ENCODE results near the gene CNTNAP2. TPM values are rescaled to one million over a fixed set of nuclear protein-coding genes. Genes with fewer than 3 reads are reported as not detected.
A peak's percentile ranks its signal among the peaks of the same experiment; 100 is the strongest.

Gene CNTNAP2
- total RNA-seq, 1 experiment from 2014 or later = 0.03 TPM

DNA sequence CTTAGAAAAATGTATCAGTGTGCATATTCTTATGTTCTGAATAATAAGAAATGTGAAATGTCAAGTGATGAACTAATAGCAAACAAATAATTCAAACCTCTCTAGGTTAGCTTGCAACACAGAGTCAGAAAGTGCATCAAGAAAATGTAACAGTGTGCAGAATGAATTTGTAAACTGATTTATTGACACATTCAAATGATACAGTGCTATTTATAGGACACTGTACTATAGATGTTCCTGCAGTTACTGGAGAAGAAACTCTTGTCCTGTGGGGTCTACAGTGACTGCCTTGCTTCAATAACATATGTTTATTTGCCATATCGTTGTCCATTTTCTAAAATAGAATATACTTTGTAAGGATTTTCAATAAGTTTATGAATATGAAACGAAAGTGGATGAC is 639.0 kb downstream of the CNTNAP2 start:
- DNase-seq (ENCODE audit: low spot score) = no peak

GRCh38 chr7:146764458-146764857 is 647.9 kb downstream of the CNTNAP2 start:
- DNase-seq (ENCODE audit: low spot score) = no peak

- no peak for DNase-seq (ENCODE audit: low spot score)
Measured at GRCh38 chr7:146768957-146769356, 652.4 kb downstream of the CNTNAP2 start.

GRCh38 chr7:146772601-146773000 is 656.0 kb downstream of the CNTNAP2 start:
- peak; percentile 44 for DNase-seq (ENCODE audit: low spot score)

DNA sequence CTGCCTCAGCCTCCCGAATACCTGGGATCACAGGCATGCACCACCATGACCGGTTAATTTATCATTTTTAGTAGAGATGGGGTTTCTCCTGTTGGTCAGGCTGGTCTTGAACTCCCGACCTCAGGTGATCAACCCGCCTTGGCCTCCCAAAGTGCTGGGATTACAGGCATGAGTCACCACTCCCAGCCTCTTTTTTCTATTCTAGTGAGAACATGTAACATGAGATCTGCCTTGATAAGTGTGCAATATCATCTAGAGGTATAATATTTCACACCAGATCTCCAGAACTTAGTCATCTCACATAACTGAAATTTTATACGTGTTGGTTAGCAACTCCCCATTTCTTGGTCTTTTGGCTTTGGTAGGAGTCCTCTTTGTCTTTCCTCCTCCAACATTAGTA is 656.9 kb downstream of the CNTNAP2 start:
- DNase-seq (ENCODE audit: low spot score) = no peak

DNA sequence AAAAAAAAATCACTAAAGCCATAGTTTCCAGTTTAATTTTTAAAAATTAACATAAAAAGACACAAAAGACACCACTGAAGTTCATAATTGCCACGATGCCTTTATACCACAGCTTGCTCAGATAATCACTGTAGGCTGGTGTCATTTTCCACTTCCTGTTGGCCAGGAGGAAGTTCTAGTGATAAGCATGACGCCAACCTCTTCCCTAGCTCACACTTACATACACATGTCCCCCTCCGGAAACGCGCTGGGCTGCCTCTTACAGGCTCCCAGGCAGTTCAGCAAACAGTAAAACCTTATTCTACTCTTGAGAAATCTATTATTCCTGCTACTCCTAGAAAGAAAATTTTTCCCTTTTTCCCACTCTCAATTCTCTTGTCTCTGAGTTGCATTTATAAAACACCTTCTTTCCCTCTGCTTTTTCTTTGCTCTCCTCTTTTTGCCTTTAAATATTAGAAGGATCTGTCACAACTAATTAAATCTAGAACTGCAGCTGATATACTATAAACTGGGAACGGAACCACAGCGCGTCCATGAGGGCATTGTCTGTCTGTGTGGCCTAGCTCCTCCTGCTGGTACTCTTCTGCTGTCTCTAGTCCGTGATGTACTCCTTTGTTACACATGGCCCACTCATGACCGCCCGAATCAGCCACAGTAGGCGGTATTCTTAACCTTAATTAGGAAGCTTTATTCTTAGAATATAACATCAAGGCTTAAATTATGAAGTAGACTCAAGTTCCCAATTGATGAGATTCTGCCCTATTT is 664.9 kb downstream of the CNTNAP2 start:
- no peak for DNase-seq (ENCODE audit: low spot score)

DNA sequence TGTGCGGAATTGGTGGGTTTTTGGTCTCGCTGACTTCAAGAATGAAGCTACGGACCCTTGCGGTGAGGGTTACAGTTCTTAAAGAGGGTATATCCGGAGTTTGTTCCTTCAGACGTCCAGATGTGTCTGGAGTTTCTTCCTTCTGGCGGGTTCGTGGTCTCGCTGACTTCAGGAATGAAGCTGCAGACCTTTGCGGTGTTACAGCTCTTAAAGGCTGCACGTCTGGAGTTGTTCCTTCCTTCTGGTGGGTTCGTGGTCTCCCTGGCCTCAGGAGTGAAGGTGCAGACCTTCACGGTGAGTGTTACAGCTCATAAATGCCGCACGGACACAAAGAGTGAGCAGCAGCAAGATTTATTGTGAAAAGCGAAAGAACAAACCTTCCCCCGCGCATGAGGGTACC is 670.7 kb downstream of the CNTNAP2 start:
- DNase-seq (ENCODE audit: low spot score) = no peak

GRCh38 chr7:146788008-146788407 is 671.4 kb downstream of the CNTNAP2 start:
- DNase-seq (ENCODE audit: low spot score) = no peak

DNA sequence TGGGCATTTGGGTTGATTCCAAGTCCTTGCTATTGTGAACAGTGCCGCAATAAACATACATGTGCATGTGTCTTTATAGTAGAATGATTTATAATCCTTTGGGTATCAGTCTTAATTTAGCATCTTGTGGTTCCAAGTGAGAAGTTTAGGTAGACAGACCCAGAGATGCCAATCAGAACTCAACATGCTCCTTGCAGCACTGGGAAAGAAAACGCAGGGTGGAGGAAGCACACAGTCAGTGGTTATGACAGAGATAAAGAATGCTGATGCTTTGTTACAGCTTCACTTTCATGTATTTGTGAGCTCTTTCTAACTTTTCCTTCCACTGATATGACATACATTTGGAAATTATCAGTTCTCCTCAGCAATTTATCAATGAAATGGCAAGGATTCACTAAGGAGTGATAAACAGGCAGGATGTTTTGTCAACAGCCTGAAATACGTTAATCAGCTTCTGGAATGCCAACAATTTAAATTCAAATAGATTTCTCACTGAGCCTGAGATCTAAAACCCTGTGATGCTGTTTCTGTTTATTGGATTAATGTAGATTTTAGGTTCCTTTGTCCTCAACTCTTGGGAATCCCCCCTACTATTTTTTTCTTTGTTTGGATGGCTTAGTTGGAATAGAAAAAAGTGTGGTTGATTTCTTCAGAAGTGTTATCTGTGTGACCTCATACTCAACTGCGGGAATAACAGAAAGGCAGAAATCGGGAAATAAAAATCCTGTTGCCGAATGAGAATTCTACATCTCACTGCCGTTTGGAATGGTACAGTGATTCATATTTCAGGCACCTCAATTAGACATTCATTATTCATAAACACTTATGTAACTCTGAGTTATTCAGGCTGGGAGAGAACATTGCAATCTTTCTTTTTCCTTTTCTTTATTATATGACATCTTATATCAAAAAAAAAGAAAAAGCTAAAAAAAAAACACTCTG is 675.0 kb downstream of the CNTNAP2 start:
- no peak for DNase-seq (ENCODE audit: low spot score)

- no peak for DNase-seq (ENCODE audit: low spot score)
Measured at GRCh38 chr7:146804620-146805019, 688.0 kb downstream of the CNTNAP2 start.

- DNase-seq (ENCODE audit: low spot score) = no peak
Measured at GRCh38 chr7:146805082-146805481, 688.5 kb downstream of the CNTNAP2 start.

- no peak for DNase-seq (ENCODE audit: low spot score)
Measured at GRCh38 chr7:146826329-146826728, 709.7 kb downstream of the CNTNAP2 start.

- DNase-seq (ENCODE audit: low spot score) = no peak
Measured at GRCh38 chr7:146830686-146831085, 714.1 kb downstream of the CNTNAP2 start.

DNA sequence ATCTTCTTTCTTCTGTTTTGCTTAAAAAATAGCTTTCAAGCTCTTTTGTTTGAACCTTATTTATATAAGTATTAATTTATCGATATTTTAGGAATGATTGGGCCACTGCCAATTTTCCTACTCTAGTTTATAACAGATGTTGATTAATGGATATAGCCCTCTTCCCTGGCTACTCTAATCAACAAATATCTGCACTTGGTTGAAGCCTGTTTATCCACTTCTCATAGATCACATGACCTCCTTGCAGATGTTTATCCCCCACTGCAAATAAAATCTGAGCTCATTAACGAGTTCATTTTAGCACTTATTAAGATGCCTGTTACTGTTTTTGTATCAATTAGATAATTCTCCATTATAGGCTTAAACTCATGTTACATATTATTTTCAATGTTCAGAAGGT is 715.3 kb downstream of the CNTNAP2 start:
- DNase-seq (ENCODE audit: low spot score) = no peak

DNA sequence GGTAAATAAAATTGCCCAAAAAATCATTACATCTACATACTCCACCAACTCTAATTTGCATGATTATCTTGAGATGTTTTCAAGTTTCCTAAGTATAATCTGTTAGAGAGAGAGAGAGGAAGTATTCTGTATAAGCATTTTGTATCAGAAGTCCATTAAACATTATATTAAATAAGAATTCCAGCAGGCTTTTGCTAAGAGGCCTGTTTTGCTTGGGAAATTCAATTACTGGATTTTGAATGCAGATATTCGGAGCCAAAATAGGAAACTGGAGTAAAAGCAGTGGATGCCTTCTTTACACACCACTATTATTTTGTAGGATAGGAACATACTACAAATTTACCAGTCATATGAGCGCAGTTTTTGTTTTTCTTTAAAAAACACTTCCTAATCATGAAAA is 727.8 kb downstream of the CNTNAP2 start:
- no peak for DNase-seq (ENCODE audit: low spot score)

DNA sequence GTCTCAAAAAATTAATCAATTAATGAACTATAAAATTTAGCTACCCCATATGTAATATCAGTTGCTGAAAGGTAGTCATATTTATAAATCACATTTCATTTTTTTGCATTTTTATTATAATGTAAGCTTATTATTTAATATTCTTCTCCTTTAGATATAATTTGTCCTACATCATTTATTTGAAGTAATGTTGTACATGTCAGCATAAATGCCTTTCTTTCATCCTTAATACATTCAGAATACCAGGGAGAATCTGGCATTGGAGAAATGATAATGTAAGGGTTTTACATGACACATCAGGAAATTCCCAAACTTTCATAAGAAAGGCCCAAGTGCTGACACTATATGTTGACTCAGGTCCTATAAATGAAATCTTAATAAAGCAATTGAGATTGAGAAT is 742.1 kb downstream of the CNTNAP2 start:
- DNase-seq (ENCODE audit: low spot score) = no peak

DNA sequence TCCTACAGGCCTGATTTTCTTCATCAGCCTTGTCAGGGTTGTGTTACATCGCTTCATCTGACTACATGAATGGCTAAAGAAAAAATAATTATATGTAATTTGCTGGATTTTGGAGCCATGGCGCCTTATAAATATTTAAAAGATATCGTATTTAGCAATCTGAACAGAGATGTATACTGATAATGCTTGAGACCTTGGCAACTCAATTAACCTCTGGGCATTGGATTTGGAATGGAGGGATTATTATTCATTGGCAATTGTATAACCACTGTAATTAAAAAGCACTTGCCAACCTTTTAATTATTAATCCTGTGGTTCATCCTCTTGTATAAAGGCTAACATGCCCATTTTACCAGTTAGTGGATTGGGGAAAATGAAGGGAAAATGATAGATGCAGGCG is 745.1 kb downstream of the CNTNAP2 start:
- DNase-seq (ENCODE audit: low spot score) = no peak

GRCh38 chr7:146862415-146862814 is 745.8 kb downstream of the CNTNAP2 start:
- DNase-seq (ENCODE audit: low spot score) = no peak

- DNase-seq (ENCODE audit: low spot score) = no peak
Measured at GRCh38 chr7:146864644-146865043, 748.0 kb downstream of the CNTNAP2 start.

DNA sequence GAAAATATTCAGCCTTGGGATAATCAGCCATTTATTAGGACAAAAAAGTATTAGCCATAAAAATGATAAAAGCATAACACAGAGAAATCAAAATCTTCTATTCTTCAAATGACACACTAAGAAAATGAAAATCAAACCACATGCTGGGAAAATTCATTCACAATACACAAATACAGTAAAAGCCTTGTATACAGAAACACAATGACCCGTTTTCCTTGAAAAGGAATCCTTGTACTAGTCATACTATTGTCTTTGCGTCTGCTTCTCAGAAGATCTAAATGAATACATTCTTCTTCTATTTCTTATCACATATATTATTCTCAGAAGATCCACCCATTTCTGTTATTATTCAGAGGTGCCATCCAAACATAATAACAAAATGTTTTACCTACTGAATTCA is 749.1 kb downstream of the CNTNAP2 start:
- no peak for DNase-seq (ENCODE audit: low spot score)

DNA sequence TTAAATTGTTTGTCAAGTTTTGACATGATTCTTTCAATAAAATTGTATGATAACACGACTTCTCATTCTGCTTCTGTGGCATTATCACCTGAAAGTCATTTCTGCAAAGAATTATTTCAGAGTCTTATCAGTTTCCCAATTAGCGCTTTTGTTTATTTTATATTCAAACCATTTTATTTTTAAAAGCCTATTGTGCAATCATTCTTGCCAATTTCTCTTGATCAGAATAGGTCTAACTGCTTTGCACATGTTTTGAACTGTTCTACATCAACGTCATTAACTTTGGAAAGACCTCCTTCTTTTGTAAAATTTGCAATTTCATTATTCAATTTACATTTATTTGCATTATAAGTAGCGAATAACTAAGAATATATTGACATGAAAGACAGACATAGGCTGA is 758.1 kb downstream of the CNTNAP2 start:
- DNase-seq (ENCODE audit: low spot score) = no peak

DNA sequence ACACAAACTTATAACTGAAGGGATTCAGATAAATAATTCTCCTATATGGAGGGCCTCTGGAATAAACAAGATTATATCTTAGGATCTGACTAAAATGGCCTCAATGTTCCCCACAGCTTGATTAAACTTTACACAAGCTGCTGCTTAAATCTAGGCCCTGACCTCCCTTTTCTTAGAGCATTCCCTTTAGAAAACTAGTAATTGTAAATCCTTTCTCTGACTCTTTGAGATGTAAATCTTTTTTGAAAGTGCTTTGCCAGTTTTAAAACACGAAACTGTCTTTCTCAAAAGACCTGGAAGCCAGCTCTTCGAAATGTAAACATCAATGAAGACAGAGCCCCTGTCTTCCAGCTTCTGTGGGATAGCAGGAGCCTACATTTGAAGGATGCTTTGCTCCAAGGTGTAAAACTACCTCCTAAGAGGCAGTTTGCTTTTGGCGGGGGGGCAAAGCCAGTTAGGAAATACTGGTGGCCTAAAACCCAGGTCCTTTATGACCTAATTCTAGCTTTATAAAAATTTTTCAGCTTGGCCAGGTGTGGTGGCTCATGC is 758.7 kb downstream of the CNTNAP2 start:
- no peak for DNase-seq (ENCODE audit: low spot score)

All from HT-29 (cell line).